H9 (cell line): ENCODE data around the gene PDE4B. TPM values are rescaled to one million over a fixed set of nuclear protein-coding genes. Genes with fewer than 3 reads are reported as not detected.

Source experiments
- DNase-seq: peaks from one replicate; pipeline ENCODE4 v3.0.0-alpha.2; 2017
- H2AFZ ChIP-seq: one replicate; pipeline ENCODE4 v1.6.1; 2013; ENCODE audit warnings: mild to moderate bottlenecking, low read length, control low read depth, moderate library complexity
- H2AK5ac ChIP-seq: 2 replicates; pipeline ENCODE4 v1.6.1; 2013; ENCODE audit warnings: low read length, control low read depth, mixed read lengths; ENCODE audit not compliant: insufficient read length
- H2BK120ac ChIP-seq: one replicate; pipeline ENCODE4 v1.6.1; 2013; ENCODE audit warnings: low read depth, mild to moderate bottlenecking, low read length, control low read depth, inconsistent platforms; ENCODE audit not compliant: poor library complexity, severe bottlenecking
- H2BK12ac ChIP-seq: 2 replicates; pipeline ENCODE4 v1.6.1; 2013; ENCODE audit warnings: low read length, control low read depth, mixed read lengths, low read depth; ENCODE audit not compliant: insufficient read length
- H2BK15ac ChIP-seq: 2 replicates; pipeline ENCODE4 v1.6.1; 2013; ENCODE audit warnings: low read depth, low read length, control low read depth
- H2BK20ac ChIP-seq: one replicate; pipeline ENCODE4 v1.6.1; 2013; ENCODE audit warnings: low read depth, mild to moderate bottlenecking, low read length, control low read depth, inconsistent platforms; ENCODE audit not compliant: poor library complexity, severe bottlenecking
- H2BK5ac ChIP-seq: 2 replicates; pipeline ENCODE4 v1.6.1; 2013; ENCODE audit warnings: low read length, control low read depth, mixed read lengths; ENCODE audit not compliant: insufficient read length
- H3K14ac ChIP-seq: 2 replicates; pipeline ENCODE4 v1.6.1; 2013; ENCODE audit warnings: low read length, control low read depth; ENCODE audit not compliant: insufficient read depth
- H3K18ac ChIP-seq: 2 replicates; pipeline ENCODE4 v1.6.1; 2013; ENCODE audit warnings: low read depth, mild to moderate bottlenecking, mixed read lengths, low read length, control low read depth; ENCODE audit not compliant: insufficient read length
- H3K23ac ChIP-seq: 2 replicates; pipeline ENCODE4 v1.6.1; 2013; ENCODE audit warnings: low read length, control low read depth, mixed read lengths, low read depth; ENCODE audit not compliant: insufficient read length
- H3K23me2 ChIP-seq: 2 replicates; pipeline ENCODE4 v1.6.1; 2013; ENCODE audit warnings: low read depth, mild to moderate bottlenecking, mixed read lengths, low read length, control low read depth; ENCODE audit not compliant: insufficient read length, poor library complexity, severe bottlenecking
- H3K27ac ChIP-seq: 2 replicates; pipeline ENCODE4 v1.5.1; 2013; ENCODE audit warnings: low read length, control low read depth, mixed read lengths, low read depth; ENCODE audit not compliant: insufficient read length
- H3K27me3 ChIP-seq: 2 replicates; pipeline ENCODE4 v1.6.1; 2013; ENCODE audit warnings: low read length, control low read depth, inconsistent platforms; ENCODE audit not compliant: insufficient read depth
- H3K4ac ChIP-seq: 2 replicates; pipeline ENCODE4 v1.6.1; 2013; ENCODE audit warnings: low read depth, mild to moderate bottlenecking, control low read depth, inconsistent platforms, low read length, moderate library complexity
- H3K4me1 ChIP-seq: 2 replicates; pipeline ENCODE4 v1.6.1; 2013; ENCODE audit warnings: low read length, control low read depth, inconsistent platforms; ENCODE audit not compliant: insufficient read depth
- H3K4me2 ChIP-seq: 2 replicates; pipeline ENCODE4 v1.6.1; 2013; ENCODE audit warnings: low read length, control low read depth, mixed read lengths; ENCODE audit not compliant: insufficient read length, insufficient read depth
- H3K56ac ChIP-seq: 2 replicates; pipeline ENCODE4 v1.6.1; 2013; ENCODE audit warnings: low read depth, mild to moderate bottlenecking, mixed read lengths, low read length, control low read depth; ENCODE audit not compliant: insufficient read length
- H3K79me1 ChIP-seq: 2 replicates; pipeline ENCODE4 v1.6.1; 2013; ENCODE audit warnings: low read depth, mild to moderate bottlenecking, moderate library complexity, low read length, control low read depth, inconsistent platforms; ENCODE audit not compliant: insufficient read depth, poor library complexity, severe bottlenecking
- H3K79me2 ChIP-seq: 2 replicates; pipeline ENCODE4 v1.6.1; 2013; ENCODE audit warnings: low read length, control low read depth, inconsistent platforms; ENCODE audit not compliant: insufficient read depth
- H3K9ac ChIP-seq: 2 replicates; pipeline ENCODE4 v1.6.1; 2013; ENCODE audit warnings: low read length, control low read depth, mixed read lengths; ENCODE audit not compliant: insufficient read length; ENCODE audit errors: extremely low read depth
- H3K9me3 ChIP-seq: one replicate; pipeline ENCODE4 v1.6.1; 2013; ENCODE audit warnings: low read depth, low read length, inconsistent platforms; ENCODE audit not compliant: control insufficient read depth
- H3T11ph ChIP-seq: one replicate; pipeline ENCODE4 v1.6.1; 2013; ENCODE audit warnings: mild to moderate bottlenecking, low read length, control low read depth, inconsistent platforms
- H4K20me1 ChIP-seq: one replicate; pipeline ENCODE4 v1.6.1; 2013; ENCODE audit not compliant: control insufficient read depth, insufficient read length, insufficient read depth
- H4K5ac ChIP-seq: 2 replicates; pipeline ENCODE4 v1.6.1; 2013; ENCODE audit warnings: low read depth, mild to moderate bottlenecking, mixed read lengths, low read length, control low read depth; ENCODE audit not compliant: insufficient read length
- H4K8ac ChIP-seq: replicated peaks from 2 replicates; pipeline ENCODE4 v1.6.1; 2013; ENCODE audit warnings: low read length, control low read depth, mixed read lengths, low read depth; ENCODE audit not compliant: insufficient read length
- H4K91ac ChIP-seq: 2 replicates; pipeline ENCODE4 v1.6.1; 2013; ENCODE audit warnings: low read depth, mild to moderate bottlenecking, moderate library complexity, mixed read lengths, low read length, control low read depth; ENCODE audit not compliant: insufficient read length
- H3K27ac Mint-ChIP-seq, 3 experiments: 2 replicates in 2 of 3; 3 replicates in 1 of 3; pipeline ENCODE4 v1.8.0; 2020 to 2021; ENCODE audit warnings: mixed read lengths in 3 of 3, mild to moderate bottlenecking in 1 of 3, moderate library complexity in 1 of 3
- H3K27me3 Mint-ChIP-seq: 2 replicates; pipeline ENCODE4 v1.8.0; 2021; ENCODE audit warnings: low read depth, mild to moderate bottlenecking, moderate library complexity, mixed read lengths
- H3K36me3 Mint-ChIP-seq, 3 experiments: 2 replicates in 2 of 3; 3 replicates in 1 of 3; pipeline ENCODE4 v1.8.0; 2020 to 2021; ENCODE audit warnings: low read depth in 3 of 3, mixed read lengths in 3 of 3; ENCODE audit not compliant: insufficient read depth in 1 of 3
- H3K4me1 Mint-ChIP-seq, 2 experiments: 2 replicates each; pipeline ENCODE4 v1.8.0; 2020; ENCODE audit warnings: mixed read lengths in 2 of 2
- H3K4me3 Mint-ChIP-seq, 2 experiments: 2 replicates in 1 of 2; 3 replicates in 1 of 2; pipeline ENCODE4 v1.8.0; 2020 to 2021; ENCODE audit warnings: mild to moderate bottlenecking in 2 of 2, mixed read lengths in 2 of 2, moderate library complexity in 1 of 2
- H3K9me3 Mint-ChIP-seq, 2 experiments: 2 replicates in 1 of 2; 3 replicates in 1 of 2; pipeline ENCODE4 v1.8.0; 2020; ENCODE audit warnings: mild to moderate bottlenecking in 2 of 2, mixed read lengths in 2 of 2, moderate library complexity in 1 of 2
- CTCF ChIP-seq: fragments of 200-600 bp; sonication (generic); conservative IDR thresholded peaks from 3 replicates; pipeline ENCODE4 v1.8.0; 2021; ENCODE audit warnings: antibody characterized with exemption, mild to moderate bottlenecking
- WGBS: extraction: QIAGEN DNeasy Blood & Tissue Kit; methylation state at CpG from one replicate; pipeline ENCODE4 v1.1.7; 2013; ENCODE audit warnings: missing lambda C conversion rate, low lambda C conversion rate, mixed read lengths; ENCODE audit not compliant: insufficient read length; ENCODE audit errors: extremely low coverage; 5-methylcytosine and 5-hydroxymethylcytosine counted together
- total RNA-seq: library from RNA; stranded (reverse); gene quantifications from 2 replicates; pipeline ENCODE4 v1.2.1, GENCODE V29; 2021

PDE4B gene
- total RNA-seq, 1 experiment from 2014 or later, result 19.8 TPM

GRCh38 chr1:66292305-66292704 is 499.6 kb downstream of the PDE4B start:
- H3K79me1 ChIP-seq, result no peaks in the 10 kb centered on the region
- Mint-ChIP-seq H3K27me3 (no peaks in the 10 kb centered on the region; the same call in 1 of the 2 replicates), H3K27ac (no peak overlapping the region), H3K4me3 (no peak overlapping the region), H3K36me3 (no peaks in the 10 kb centered on the region), H3K9me3 (no peaks in the 10 kb centered on the region), H3K4me1 (no peaks in the 10 kb centered on the region)
- H4K91ac ChIP-seq, result no peak overlapping the region
- H3K14ac ChIP-seq, result no peak overlapping the region
- H4K20me1 ChIP-seq, result no peaks in the 10 kb centered on the region
- H3K9me3 ChIP-seq, result no peaks in the 10 kb centered on the region
- H3K27me3 ChIP-seq, result no peaks in the 10 kb centered on the region
- H4K5ac ChIP-seq, result no peak overlapping the region
- H3K23ac ChIP-seq, result no peak overlapping the region
- no peak overlapping the region for H2BK20ac ChIP-seq
- H2BK12ac ChIP-seq, result no peak overlapping the region
- no CpG with 5 or more reads among the region's 2 CpGs for WGBS
- no peak overlapping the region for H3K27ac ChIP-seq
- H3K4me2 ChIP-seq, result no peak overlapping the region
- no peak overlapping the region for H3K56ac ChIP-seq
- DNase-seq, result no peak
- H2AK5ac ChIP-seq, result no peak overlapping the region
- H3K23me2 ChIP-seq, result no peaks in the 10 kb centered on the region
- no peak for TF ChIP-seq CTCF
- no peak overlapping the region for H3K4ac ChIP-seq
- H3K18ac ChIP-seq, result no peak overlapping the region
- no peaks in the 10 kb centered on the region for H3K79me2 ChIP-seq
- no peak overlapping the region for H4K8ac ChIP-seq
- H3T11ph ChIP-seq, result no peak overlapping the region
- no peak overlapping the region for H2BK5ac ChIP-seq
- H2AFZ ChIP-seq, result no peak overlapping the region
- H2BK15ac ChIP-seq, result no peak overlapping the region
- no peaks in the 10 kb centered on the region for H3K4me1 ChIP-seq
- no peak overlapping the region for H2BK120ac ChIP-seq
- no peak overlapping the region for H3K9ac ChIP-seq
